ENCODE results near the gene SAMSN1. TPM values are rescaled to one million over a fixed set of nuclear protein-coding genes. Genes with fewer than 3 reads are reported as not detected.

SAMSN1 gene
- total RNA-seq, 4 donors from 2014 or later = 1.6 to 9.5 (median 5.2) TPM

GRCh38 chr21:14569868-14570267 lies 23.8 kb upstream of the SAMSN1 start:
- Histone ChIP-seq H3K36me3 (no peaks in the 10 kb centered on the region), H3K9me3 (no peaks in the 10 kb centered on the region), H3K27ac (no peak overlapping the region), H3K27me3 (no peaks in the 10 kb centered on the region), H3K4me3 (no peak overlapping the region), H3K4me1 (no peaks in the 10 kb centered on the region)
- intact Hi-C loops (cut with DNase I; ENCODE audit: low total_unique reads) = no loop called here
- no peak for TF ChIP-seq CTCF (IDR thresholded peaks at IDR 0.05)
- TF ChIP-seq EP300 (IDR thresholded peaks at IDR 0.05; ENCODE audit: low read depth) = no peak
- no peak for TF ChIP-seq POLR2AphosphoS5 (IDR thresholded peaks at IDR 0.05)
- TF ChIP-seq POLR2A (IDR thresholded peaks at IDR 0.05) = no peak
- DNase-seq = no peak
- in situ Hi-C loops (cut with MboI; ENCODE audit: low pct_ligation_motif_present in 1 of 4, low pct_unique_long_range_greater_than_20kb in 1 of 4, low sequenced_read_pairs in 3 of 4) = no loop called here
- WGBS, 2 donors (ENCODE audit: low coverage in 1 of 2) = 78 to 89% methylated on average over 5 to 6 of the region's 6 CpGs

- no peaks in the 10 kb centered on the region for H3K4me1 ChIP-seq
- no peak overlapping the region for H3K4me3 ChIP-seq
- TF ChIP-seq POLR2A (IDR thresholded peaks at IDR 0.05) = no peak
- TF ChIP-seq CTCF (IDR thresholded peaks at IDR 0.05) = no peak
- TF ChIP-seq EP300 (IDR thresholded peaks at IDR 0.05; ENCODE audit: low read depth) = no peak
- no peak for TF ChIP-seq POLR2AphosphoS5 (IDR thresholded peaks at IDR 0.05)
- no peaks in the 10 kb centered on the region for H3K27me3 ChIP-seq
- in situ Hi-C loops (cut with MboI; ENCODE audit: low pct_ligation_motif_present in 1 of 4, low pct_unique_long_range_greater_than_20kb in 1 of 4, low sequenced_read_pairs in 3 of 4) = no loop called here
- H3K27ac ChIP-seq = no peak overlapping the region
- 71 to 80% methylated on average over 3 of the region's 3 CpGs for WGBS, 2 donors (ENCODE audit: low coverage in 1 of 2)
- H3K9me3 ChIP-seq = no peaks in the 10 kb centered on the region
- intact Hi-C loops (cut with DNase I; ENCODE audit: low total_unique reads) = no loop called here
- DNase-seq = no peak
- H3K36me3 ChIP-seq = no peaks in the 10 kb centered on the region
These were observed 23.0 kb upstream of the SAMSN1 start for GRCh38 chr21:14569026-14569621.

GRCh38 chr21:14567331-14568279 lies 21.5 kb upstream of the SAMSN1 start:
- H3K27me3 ChIP-seq = no peaks in the 10 kb centered on the region
- H3K4me3 ChIP-seq = no peak overlapping the region
- TF ChIP-seq EP300 (IDR thresholded peaks at IDR 0.05; ENCODE audit: low read depth) (no peak), POLR2A (IDR thresholded peaks at IDR 0.05) (no peak), CTCF (IDR thresholded peaks at IDR 0.05) (no peak), POLR2AphosphoS5 (IDR thresholded peaks at IDR 0.05) (no peak)
- no peaks in the 10 kb centered on the region for H3K9me3 ChIP-seq
- H3K27ac ChIP-seq = no peak overlapping the region
- H3K4me1 ChIP-seq = no peaks in the 10 kb centered on the region
- in situ Hi-C loops (cut with MboI; ENCODE audit: low pct_ligation_motif_present in 1 of 4, low pct_unique_long_range_greater_than_20kb in 1 of 4, low sequenced_read_pairs in 3 of 4) = no loop called here
- WGBS, 2 donors (ENCODE audit: low coverage in 1 of 2) = 65 to 83% methylated on average over 7 of the region's 7 CpGs
- intact Hi-C loops (cut with DNase I; ENCODE audit: low total_unique reads) = no loop called here
- no peak for DNase-seq
- H3K36me3 ChIP-seq = no peaks in the 10 kb centered on the region

GRCh38 chr21:14566894-14567293 lies 20.8 kb upstream of the SAMSN1 start:
- Histone ChIP-seq H3K4me3 (no peak overlapping the region), H3K9me3 (no peaks in the 10 kb centered on the region), H3K4me1 (no peaks in the 10 kb centered on the region), H3K36me3 (no peaks in the 10 kb centered on the region), H3K27me3 (no peaks in the 10 kb centered on the region), H3K27ac (no peak overlapping the region)
- in situ Hi-C loops (cut with MboI; ENCODE audit: low pct_ligation_motif_present in 1 of 4, low pct_unique_long_range_greater_than_20kb in 1 of 4, low sequenced_read_pairs in 3 of 4) (no loop called here), intact Hi-C loops (cut with DNase I; ENCODE audit: low total_unique reads) (no loop called here)
- no peak for DNase-seq
- 69 to 74% methylated on average over 4 to 5 of the region's 5 CpGs for WGBS, 2 donors (ENCODE audit: low coverage in 1 of 2)
- TF ChIP-seq EP300 (IDR thresholded peaks at IDR 0.05; ENCODE audit: low read depth) (no peak), POLR2A (IDR thresholded peaks at IDR 0.05) (no peak), CTCF (IDR thresholded peaks at IDR 0.05) (no peak), POLR2AphosphoS5 (IDR thresholded peaks at IDR 0.05) (no peak)
